ENCODE data around the gene TXNDC11. TPM values are rescaled to one million over a fixed set of nuclear protein-coding genes. Genes with fewer than 3 reads are reported as not detected.

The TXNDC11 gene
- total RNA-seq, 1 donor from 2014 or later, result 99.2 TPM

DNA sequence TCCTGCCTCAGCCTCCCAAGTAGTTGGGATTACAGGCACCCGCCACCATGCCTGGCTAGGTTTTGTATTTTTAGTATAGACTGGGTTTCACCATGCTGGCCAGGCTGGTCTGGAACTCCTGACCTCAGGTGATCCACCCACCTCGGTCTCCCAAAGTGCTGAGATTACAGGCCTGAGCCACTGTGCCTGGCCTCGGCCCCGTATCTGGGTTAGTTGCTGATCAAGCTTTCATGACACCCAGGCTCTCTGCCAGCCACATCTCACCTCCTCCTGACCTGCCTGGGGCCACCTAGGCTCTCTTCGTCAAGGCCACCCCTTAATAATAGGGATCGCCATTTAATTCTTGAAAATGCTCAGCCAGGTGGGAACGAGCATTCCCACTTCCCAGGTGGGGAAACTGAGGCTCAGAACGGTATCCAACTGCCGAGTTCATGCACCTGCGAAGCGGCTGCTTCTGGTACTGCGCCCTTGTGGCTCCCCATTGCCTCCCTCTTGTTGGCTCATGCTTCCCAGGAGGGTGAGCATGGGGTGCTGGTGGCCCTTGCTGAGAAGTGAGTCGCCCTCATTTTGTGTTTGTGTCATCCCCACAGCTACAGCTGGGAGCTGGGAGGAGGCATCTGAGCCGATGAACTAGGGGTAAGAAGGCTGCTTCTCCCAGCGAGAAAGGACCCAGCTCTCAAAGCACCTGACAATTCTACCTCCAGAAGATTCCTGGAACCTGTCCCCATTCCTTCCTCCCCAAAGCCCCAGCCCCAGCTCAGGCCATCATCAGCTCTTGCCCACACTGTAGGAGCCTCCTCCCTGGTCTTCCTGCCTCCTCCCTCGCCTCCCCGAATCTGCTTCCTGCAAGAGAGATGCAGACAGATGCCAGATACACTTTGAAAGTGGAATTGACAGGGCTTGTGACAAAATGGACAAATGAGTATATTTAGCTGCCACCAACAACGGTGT is 91.7 kb downstream of the TXNDC11 start:
- Histone ChIP-seq H3K27me3 (no peaks in the 10 kb centered on the region), H3K27ac (no peak overlapping the region), H3K36me3 (no peaks in the 10 kb centered on the region), H3K4me1 (no peaks in the 10 kb centered on the region), H3K9me3 (no peaks in the 10 kb centered on the region), H3K4me3 (no peak overlapping the region)
- TF ChIP-seq, protein P1, sequence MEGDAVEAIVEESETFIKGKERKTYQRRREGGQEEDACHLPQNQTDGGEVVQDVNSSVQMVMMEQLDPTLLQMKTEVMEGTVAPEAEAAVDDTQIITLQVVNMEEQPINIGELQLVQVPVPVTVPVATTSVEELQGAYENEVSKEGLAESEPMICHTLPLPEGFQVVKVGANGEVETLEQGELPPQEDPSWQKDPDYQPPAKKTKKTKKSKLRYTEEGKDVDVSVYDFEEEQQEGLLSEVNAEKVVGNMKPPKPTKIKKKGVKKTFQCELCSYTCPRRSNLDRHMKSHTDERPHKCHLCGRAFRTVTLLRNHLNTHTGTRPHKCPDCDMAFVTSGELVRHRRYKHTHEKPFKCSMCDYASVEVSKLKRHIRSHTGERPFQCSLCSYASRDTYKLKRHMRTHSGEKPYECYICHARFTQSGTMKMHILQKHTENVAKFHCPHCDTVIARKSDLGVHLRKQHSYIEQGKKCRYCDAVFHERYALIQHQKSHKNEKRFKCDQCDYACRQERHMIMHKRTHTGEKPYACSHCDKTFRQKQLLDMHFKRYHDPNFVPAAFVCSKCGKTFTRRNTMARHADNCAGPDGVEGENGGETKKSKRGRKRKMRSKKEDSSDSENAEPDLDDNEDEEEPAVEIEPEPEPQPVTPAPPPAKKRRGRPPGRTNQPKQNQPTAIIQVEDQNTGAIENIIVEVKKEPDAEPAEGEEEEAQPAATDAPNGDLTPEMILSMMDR (IDR thresholded peaks at IDR 0.05), result no peak
- intact Hi-C loops (cut with DNase I), result loop anchor here (10.0 kb wide), 1 partner anchor 256 kb away; no protein-coding TSS in a partner anchor
- DNase-seq (no peak), ATAC-seq (no peak)

DNA sequence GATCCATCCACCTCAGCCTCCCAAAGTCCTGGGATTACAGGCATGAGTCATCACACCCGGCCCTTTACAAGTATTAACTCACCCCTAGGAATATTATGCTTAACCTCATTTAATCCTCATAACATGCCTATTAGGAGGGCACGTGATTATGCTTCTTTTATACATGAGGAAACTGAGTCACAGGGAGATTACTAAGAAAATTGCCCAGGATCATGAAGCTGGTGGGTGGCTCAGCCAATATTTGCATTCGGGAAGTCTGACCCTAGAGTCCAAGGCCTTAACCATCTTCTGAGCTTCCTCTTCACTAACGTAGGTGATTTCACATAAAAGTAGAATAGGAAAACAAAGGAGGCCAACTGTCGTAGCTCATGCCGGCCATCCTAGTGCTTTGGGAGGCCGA is 93.4 kb downstream of the TXNDC11 start:
- intact Hi-C loops (cut with DNase I), result no loop called here
- no peak for DNase-seq

DNA sequence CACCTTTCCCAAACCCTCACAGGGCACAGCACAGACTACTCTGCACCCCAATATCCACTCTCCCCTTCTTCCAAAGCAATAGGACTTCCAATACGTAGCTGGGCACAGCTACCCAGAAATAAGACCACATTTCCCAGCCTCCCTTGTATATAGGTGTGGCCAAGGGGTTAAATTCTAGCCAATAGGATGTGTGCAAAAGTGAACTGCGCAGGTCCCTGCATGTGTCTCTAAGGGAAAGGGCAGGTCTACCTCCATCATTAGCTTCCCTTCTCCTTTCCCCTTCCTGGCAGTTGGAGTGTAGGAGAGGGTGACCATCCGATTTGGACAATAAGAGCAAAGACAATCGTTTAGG is 99.9 kb downstream of the TXNDC11 start:
- DNase-seq, result no peak
- no peak for ATAC-seq
- Histone ChIP-seq H3K36me3 (no peaks in the 10 kb centered on the region), H3K27ac (no peak overlapping the region), H3K4me3 (no peak overlapping the region), H3K9me3 (no peaks in the 10 kb centered on the region), H3K27me3 (no peaks in the 10 kb centered on the region), H3K4me1 (peaks cover 19% of the 10 kb centered on the region)
- intact Hi-C loops (cut with DNase I), result no loop called here
- TF ChIP-seq, protein P1 (IDR thresholded peaks at IDR 0.05), result no peak

More for the DNA sequence above, 93.4 kb downstream of the TXNDC11 start:
- ATAC-seq, result no peak
- Histone ChIP-seq H3K36me3 (no peaks in the 10 kb centered on the region), H3K4me1 (no peaks in the 10 kb centered on the region), H3K4me3 (no peak overlapping the region), H3K27me3 (no peaks in the 10 kb centered on the region), H3K27ac (no peak overlapping the region), H3K9me3 (no peaks in the 10 kb centered on the region)
- TF ChIP-seq, protein P1 (IDR thresholded peaks at IDR 0.05), result no peak

DNA sequence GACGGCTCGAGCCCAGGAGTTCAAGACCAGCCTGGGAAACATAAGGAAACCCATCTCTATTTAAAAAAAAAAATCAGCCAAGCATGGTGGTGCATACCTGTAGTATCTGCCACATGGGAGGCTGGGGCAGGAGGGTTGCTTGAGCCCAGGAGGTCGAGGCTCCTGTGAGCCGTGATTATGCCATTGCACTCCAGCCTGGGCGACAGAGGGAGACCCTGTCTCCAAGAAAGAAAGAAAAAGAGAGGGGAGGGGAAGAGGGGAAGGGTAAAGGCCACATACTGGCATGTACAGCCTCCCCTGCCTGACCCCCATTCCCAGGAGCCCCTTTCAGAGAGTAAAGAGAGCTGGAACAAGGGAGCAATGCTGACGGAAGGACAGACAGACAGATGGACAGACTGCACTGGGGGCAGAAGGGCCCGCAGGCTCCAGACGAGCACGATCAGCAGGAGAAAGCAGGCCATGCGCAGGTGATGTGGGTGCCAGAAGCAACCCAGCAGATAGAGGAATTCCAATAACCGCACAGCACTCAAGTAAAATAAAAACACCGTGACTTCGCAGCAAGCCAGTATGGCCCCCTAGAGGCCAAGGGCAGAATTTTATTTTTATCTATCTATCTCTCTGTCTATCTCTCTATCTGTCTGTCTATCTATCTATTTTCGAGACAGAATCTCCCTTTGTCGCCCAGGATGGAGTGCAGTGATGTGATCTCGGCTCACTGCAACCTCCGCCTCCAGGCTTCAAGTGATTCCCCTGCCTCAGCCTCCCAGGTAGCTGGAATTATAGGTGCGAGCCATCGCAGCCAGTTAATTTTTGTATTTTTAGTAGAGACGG is 101.5 kb downstream of the TXNDC11 start:
- H3K4me3 ChIP-seq, result no peak overlapping the region
- no peaks in the 10 kb centered on the region for H3K27me3 ChIP-seq
- H3K4me1 ChIP-seq, result peaks cover 19% of the 10 kb centered on the region
- intact Hi-C loops (cut with DNase I), result no loop called here
- ATAC-seq, result peak; percentile 71
- H3K27ac ChIP-seq, result peak overlapping the region; percentile 92
- no peaks in the 10 kb centered on the region for H3K9me3 ChIP-seq
- H3K36me3 ChIP-seq, result no peaks in the 10 kb centered on the region
- TF ChIP-seq, protein P1 (IDR thresholded peaks at IDR 0.05), result peak; percentile 88
- DNase-seq, result no peak

DNA sequence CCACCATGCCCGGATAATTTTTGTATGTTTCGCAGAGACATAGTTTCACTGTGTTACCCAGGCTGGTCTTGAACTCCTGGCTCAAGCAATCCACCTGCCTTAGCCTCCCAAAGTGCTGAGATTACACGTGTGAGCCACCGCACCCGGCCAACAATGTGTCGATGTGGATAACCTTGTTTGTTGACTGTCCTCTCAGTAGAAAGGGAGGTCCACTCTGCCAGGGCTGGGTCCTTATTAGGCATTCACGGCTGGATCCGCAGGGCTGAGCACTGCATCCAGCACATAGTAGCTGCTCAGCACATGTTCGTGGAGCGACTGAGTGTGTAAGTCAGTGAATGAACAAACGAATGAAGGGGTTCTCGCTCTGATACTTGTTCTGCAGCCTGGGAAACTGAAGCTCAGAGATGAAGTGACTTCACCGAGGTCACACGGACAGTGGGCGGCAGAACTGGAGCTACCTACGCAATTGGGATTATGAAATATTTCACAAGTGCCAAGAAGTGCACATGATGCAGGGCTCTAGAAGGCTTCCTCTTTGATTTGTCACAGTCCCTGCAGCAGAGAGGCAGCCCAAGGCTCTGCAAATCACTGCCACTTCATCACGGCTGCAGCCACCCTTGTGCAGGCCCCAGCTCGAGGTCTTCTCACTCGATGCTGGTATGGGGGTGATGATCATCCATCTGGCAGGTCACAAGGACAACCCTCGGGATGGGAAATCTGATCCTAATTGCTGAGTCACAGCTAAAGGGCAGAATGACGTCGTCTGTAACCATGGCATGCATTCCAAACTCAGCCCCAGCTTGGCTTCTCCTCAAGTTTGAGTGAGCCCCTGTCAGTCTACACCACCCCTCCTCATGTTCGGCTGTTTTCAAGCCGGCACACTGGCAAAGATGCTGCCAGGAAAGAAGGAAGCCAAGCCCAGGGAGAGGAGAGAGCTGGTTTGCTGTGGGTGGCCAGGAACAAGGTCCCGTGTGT is 102.4 kb downstream of the TXNDC11 start:
- Histone ChIP-seq H3K27ac (peak overlapping the region; percentile 92), H3K4me3 (peak overlapping the region; percentile 14), H3K4me1 (peaks cover 19% of the 10 kb centered on the region), H3K36me3 (no peaks in the 10 kb centered on the region), H3K27me3 (no peaks in the 10 kb centered on the region), H3K9me3 (no peaks in the 10 kb centered on the region)
- TF ChIP-seq, protein P1 (IDR thresholded peaks at IDR 0.05), result no peak
- DNase-seq (peak; percentile 88), ATAC-seq (peak; percentile 87)
- intact Hi-C loops (cut with DNase I), result no loop called here

Measured in upper lobe of right lung (tissue), 1 donor.